ENCODE results near the gene COPE. TPM values are rescaled to one million over a fixed set of nuclear protein-coding genes. Genes with fewer than 3 reads are reported as not detected.

Gene COPE
- total RNA-seq, 1 donor from 2014 or later, result 95.2 TPM

GRCh38 chr19:18912933-18913332 is 6.3 kb downstream of the COPE start:
- no peak overlapping the region for H3K27ac Mint-ChIP-seq
- Histone ChIP-seq H3K4me3 (no peak overlapping the region), H3K4me2 (no peak overlapping the region), H2AFZ (replicated peaks) (no peak overlapping the region), H3K9ac (no peak overlapping the region), H3K27ac (no peak overlapping the region), H3K4me1 (no peaks in the 10 kb centered on the region), H3K9me3 (ENCODE audit: low read depth) (no peaks in the 10 kb centered on the region), H3K79me2 (ENCODE audit: low read depth) (peaks cover 38% of the 10 kb centered on the region), H3K36me3 (no peaks in the 10 kb centered on the region), H3K27me3 (no peaks in the 10 kb centered on the region), H3F3A (ENCODE audit: low read depth) (no peaks in the 10 kb centered on the region), H4K20me1 (ENCODE audit: low read depth) (peaks cover 29% of the 10 kb centered on the region)
- H3K4me1 Mint-ChIP-seq, result peaks cover 3% of the 10 kb centered on the region
- DNase-seq (ENCODE audit: low spot score), result no peak
- H3K27me3 Mint-ChIP-seq (ENCODE audit: insufficient read depth, low read depth), result peaks cover 2% of the 10 kb centered on the region
- H3K4me3 Mint-ChIP-seq, result no peak overlapping the region
- no peak for TF ChIP-seq CTCF (IDR thresholded peaks at IDR 0.05)
- no peak for TF ChIP-seq EZH2phosphoT487 (IDR thresholded peaks at IDR 0.05)
- no peak for TF ChIP-seq EZH2 (IDR thresholded peaks at IDR 0.05)
- H3K9me3 Mint-ChIP-seq, result no peaks in the 10 kb centered on the region
- peaks cover 16% of the 10 kb centered on the region for H3K36me3 Mint-ChIP-seq

- H3K4me2 ChIP-seq, result no peak overlapping the region
- H3K4me1 ChIP-seq, result no peaks in the 10 kb centered on the region
- no peak overlapping the region for H3K9ac ChIP-seq
- H3K4me1 Mint-ChIP-seq, result no peaks in the 10 kb centered on the region
- no peaks in the 10 kb centered on the region for H3F3A ChIP-seq (ENCODE audit: low read depth)
- no peak for DNase-seq (ENCODE audit: low spot score)
- H3K27me3 ChIP-seq, result no peaks in the 10 kb centered on the region
- H3K27ac Mint-ChIP-seq, result no peak overlapping the region
- H3K27me3 Mint-ChIP-seq (ENCODE audit: insufficient read depth, low read depth), result peaks cover 2% of the 10 kb centered on the region
- H4K20me1 ChIP-seq (ENCODE audit: low read depth), result peaks cover 27% of the 10 kb centered on the region
- TF ChIP-seq CTCF (IDR thresholded peaks at IDR 0.05) (no peak), EZH2phosphoT487 (IDR thresholded peaks at IDR 0.05) (no peak), EZH2 (IDR thresholded peaks at IDR 0.05) (no peak)
- H3K36me3 Mint-ChIP-seq, result peaks cover 16% of the 10 kb centered on the region
- peaks cover 18% of the 10 kb centered on the region for H3K79me2 ChIP-seq (ENCODE audit: low read depth)
- H3K27ac ChIP-seq, result no peak overlapping the region
- H2AFZ ChIP-seq (replicated peaks), result no peak overlapping the region
- no peak overlapping the region for H3K4me3 Mint-ChIP-seq
- no peak overlapping the region for H3K4me3 ChIP-seq
- no peaks in the 10 kb centered on the region for H3K9me3 Mint-ChIP-seq
- H3K9me3 ChIP-seq (ENCODE audit: low read depth), result no peaks in the 10 kb centered on the region
- H3K36me3 ChIP-seq, result no peaks in the 10 kb centered on the region
These were observed 8.3 kb downstream of the COPE start for GRCh38 chr19:18910801-18911436.

GRCh38 chr19:18910010-18910409 is 9.2 kb downstream of the COPE start:
- H3K79me2 ChIP-seq (ENCODE audit: low read depth), result peaks cover 8% of the 10 kb centered on the region
- no peak overlapping the region for H3K27ac ChIP-seq
- H3K4me1 ChIP-seq, result no peaks in the 10 kb centered on the region
- no peak overlapping the region for H3K4me3 Mint-ChIP-seq
- no peak overlapping the region for H2AFZ ChIP-seq (replicated peaks)
- peaks cover 16% of the 10 kb centered on the region for H3K36me3 Mint-ChIP-seq
- TF ChIP-seq EZH2 (IDR thresholded peaks at IDR 0.05), result no peak
- no peak for TF ChIP-seq EZH2phosphoT487 (IDR thresholded peaks at IDR 0.05)
- TF ChIP-seq CTCF (IDR thresholded peaks at IDR 0.05), result no peak
- H3K9me3 Mint-ChIP-seq, result no peaks in the 10 kb centered on the region
- H3K4me1 Mint-ChIP-seq, result no peaks in the 10 kb centered on the region
- peaks cover 18% of the 10 kb centered on the region for H4K20me1 ChIP-seq (ENCODE audit: low read depth)
- DNase-seq (ENCODE audit: low spot score), result no peak
- H3K27me3 ChIP-seq, result no peaks in the 10 kb centered on the region
- H3K27me3 Mint-ChIP-seq (ENCODE audit: insufficient read depth, low read depth), result peaks cover 2% of the 10 kb centered on the region
- H3K27ac Mint-ChIP-seq, result no peak overlapping the region
- H3K4me3 ChIP-seq, result no peak overlapping the region
- no peaks in the 10 kb centered on the region for H3K36me3 ChIP-seq
- no peak overlapping the region for H3K9ac ChIP-seq
- H3K9me3 ChIP-seq (ENCODE audit: low read depth), result no peaks in the 10 kb centered on the region
- no peaks in the 10 kb centered on the region for H3F3A ChIP-seq (ENCODE audit: low read depth)
- H3K4me2 ChIP-seq, result no peak overlapping the region

Measured in neural progenitor cell (in vitro differentiated cells).